ENCODE results near the gene ANAPC10.
A peak's percentile ranks its signal among the peaks of the same experiment; 100 is the strongest.
"Not testable (repeated sequence)": the region's sequence is repeated elsewhere in the genome, so short reads cannot be mapped to it uniquely, and the experiment has no call there.

Gene ANAPC10, protein sequence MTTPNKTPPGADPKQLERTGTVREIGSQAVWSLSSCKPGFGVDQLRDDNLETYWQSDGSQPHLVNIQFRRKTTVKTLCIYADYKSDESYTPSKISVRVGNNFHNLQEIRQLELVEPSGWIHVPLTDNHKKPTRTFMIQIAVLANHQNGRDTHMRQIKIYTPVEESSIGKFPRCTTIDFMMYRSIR

DNA sequence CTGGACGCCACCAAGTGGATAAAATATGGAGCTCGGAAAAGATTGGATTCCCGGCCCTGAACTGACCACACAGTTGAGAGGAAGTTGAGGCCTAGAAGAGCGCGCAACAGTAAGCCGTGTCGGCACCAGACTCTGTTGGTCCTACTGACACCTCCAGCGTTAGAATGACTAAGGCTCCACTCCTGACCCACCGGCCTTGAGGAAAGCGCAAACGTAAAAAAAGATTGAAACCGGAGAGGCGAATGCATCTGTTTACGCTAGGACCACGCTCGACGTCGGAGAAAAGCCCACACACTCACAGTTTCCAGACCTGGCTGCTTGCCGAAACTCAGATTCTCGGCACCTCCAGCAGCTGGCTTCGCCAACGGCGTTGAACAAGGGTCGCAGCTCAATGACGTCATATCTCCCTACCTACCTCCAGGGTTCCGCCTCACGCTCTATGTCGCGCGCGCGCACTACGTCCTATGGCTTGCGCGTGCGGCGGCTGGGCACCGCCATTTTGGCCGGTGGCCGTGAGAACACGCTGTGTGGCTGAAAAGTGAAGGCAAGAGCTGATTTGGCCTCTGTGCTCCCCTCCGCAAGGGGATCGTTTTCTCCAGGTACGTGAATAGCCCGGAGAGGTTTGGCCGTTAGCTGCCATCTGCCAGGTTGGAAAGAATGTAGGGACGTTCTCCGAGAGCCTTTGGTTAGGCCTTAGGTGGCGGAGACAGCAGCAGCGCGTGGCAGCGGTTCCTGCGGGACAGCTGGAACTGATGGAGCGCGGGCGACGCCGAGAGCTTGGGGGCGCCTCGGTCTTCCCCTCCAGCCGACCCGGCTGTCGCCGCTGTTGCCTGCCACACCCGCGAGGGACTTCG is at the start of gene ANAPC10, which contains the start of gene ABCE1:
ANAPC10 (minus strand) TSS at position 376 of the 854 bp plus-strand sequence. CDS start 2,097 bp downstream, outside the sequence.
ABCE1 (plus strand) TSS at position 491 of the 854 bp plus-strand sequence. CDS start 6,102 bp downstream, outside the sequence.
- peak; percentile 91 to 93 for DNase-seq (ENCODE audit: low read depth in 2 of 2)

GRCh38 chr4:145136219-145136618 is 38.2 kb upstream of the ANAPC10 start:
- not testable (repeated sequence) for DNase-seq (ENCODE audit: low read depth in 2 of 2)

- DNase-seq (ENCODE audit: low read depth in 2 of 2): no peak
These were observed 34.6 kb upstream of the ANAPC10 start for GRCh38 chr4:145132511-145133098.

DNA sequence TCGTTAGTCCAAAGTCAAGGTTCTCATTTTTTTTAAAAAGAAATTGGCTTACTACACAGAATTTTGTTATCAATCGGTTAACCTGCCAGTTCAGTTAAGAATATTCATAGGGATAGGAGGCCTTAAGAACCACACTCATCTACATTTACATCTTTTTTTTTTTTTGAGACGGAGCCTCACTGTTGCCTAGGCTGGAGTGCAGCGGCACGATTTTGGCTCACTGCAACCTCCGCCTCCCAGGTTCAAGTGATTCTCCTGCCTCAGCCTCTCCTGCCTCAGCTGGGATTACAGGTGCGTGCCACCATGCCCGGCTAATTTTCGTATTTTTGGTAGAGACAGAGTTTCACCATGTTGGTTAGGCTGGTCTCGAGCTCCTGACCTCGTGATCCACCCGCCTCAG is 33.9 kb upstream of the ANAPC10 start:
- no peak for DNase-seq (ENCODE audit: low read depth in 2 of 2)

DNA sequence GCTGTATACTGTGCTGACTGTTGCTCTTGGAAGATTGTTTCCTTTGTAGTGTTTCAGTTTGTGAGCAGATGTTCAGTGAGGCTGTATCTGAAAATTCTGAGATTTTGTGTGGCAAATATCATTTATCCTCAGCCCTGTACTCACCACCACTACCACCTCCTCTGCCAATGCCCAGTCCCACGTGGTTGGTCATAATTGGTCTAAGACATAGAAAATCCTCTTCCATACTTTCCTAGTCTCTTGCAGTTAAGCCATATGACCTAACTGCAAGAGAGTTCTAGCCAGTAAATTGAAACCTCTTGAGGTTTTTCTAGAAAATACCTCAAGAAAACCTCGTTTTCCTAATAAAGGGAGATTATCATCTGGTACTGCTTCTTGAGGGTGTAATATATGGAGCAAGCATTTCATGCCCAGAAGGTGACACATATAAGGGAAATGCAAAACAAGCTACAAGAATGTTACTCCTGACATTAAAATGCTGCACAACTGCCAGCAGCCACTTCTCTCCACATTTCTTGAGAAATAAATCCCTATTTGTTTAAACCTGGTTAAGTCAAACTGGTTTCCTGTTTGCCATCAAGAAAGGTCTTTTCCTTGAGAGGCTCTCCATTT is 32.9 kb upstream of the ANAPC10 start:
- no peak for DNase-seq (ENCODE audit: low read depth in 2 of 2)

- DNase-seq (ENCODE audit: low read depth in 2 of 2): no peak
These were observed 32.1 kb upstream of the ANAPC10 start for GRCh38 chr4:145130130-145130529.

- no peak for DNase-seq (ENCODE audit: low read depth in 2 of 2)
These were observed 27.4 kb upstream of the ANAPC10 start for GRCh38 chr4:145125396-145125795.

- DNase-seq (ENCODE audit: low read depth in 2 of 2): no peak
These were observed 10.1 kb upstream of the ANAPC10 start for GRCh38 chr4:145108128-145108527.

DNA sequence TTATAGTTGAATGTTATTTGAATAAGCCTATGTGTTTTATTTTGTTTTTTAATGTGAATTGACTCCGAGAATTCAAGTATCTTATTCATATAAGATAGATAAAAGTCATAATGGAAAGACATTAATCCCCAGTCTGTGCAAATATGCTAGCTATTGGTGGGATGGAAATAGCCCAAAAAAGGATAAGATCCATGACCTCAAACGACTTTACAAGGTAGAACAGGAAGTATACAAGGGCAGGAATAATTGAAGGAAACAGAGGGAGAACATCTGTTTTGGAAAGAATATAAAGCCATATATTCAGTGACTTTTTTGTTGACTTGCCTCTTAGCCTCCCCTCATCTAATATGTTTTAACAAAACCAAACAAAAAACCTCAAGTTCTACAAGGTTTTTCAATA is 9.1 kb upstream of the ANAPC10 start:
- DNase-seq (ENCODE audit: low read depth in 2 of 2): no peak

- no peak for DNase-seq (ENCODE audit: low read depth in 2 of 2)
These were observed 5.5 kb upstream of the ANAPC10 start for GRCh38 chr4:145103496-145103895.

- no peak for DNase-seq (ENCODE audit: low read depth in 2 of 2)
These were observed 4.6 kb upstream of the ANAPC10 start for GRCh38 chr4:145102619-145103018.

DNA sequence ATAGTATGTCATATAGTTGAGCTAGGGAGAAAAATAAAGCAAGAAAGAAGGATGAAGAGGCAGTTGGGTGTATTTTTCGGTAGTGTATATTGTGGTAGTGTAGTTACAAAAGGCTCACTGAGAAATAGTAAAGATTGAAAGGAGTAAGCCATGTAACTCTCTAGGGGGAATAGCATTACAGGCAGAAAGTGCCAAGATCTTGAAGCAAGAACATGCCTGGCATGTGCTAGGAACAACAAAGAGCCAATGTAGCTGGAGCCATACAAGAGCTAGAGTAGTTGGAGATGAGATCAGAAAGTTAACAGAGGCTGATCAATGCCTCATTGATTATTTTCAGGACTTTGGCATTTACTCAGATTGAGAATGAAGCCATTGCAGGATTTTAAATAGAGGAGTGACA is 3.1 kb upstream of the ANAPC10 start:
- DNase-seq (ENCODE audit: low read depth in 2 of 2): no peak

DNA sequence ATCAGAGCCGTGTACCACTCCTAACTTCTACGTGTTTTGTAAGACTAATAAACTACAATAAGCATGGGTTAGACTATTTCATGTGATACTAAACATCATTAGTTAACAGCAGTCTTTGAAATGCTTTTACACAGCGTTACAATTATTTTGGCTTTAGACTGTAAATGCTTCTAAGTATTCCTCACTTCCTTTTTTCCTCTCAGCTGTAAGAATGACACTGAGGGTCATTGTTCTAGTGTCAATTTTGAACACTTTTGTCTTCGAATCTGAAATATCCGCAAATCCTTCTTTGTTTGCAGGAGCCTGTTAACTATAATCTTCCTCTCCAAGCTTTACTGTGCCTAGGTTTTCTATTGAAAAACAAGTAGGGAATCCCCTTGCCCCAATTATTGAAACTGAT is 1.7 kb upstream of the ANAPC10 start:
- no peak for DNase-seq (ENCODE audit: low read depth in 2 of 2)

GRCh38 chr4:145098675-145099037 is 660 bp upstream of the ANAPC10 start:
- peak; percentile 2 to 21 for DNase-seq (ENCODE audit: low read depth in 2 of 2)

DNA sequence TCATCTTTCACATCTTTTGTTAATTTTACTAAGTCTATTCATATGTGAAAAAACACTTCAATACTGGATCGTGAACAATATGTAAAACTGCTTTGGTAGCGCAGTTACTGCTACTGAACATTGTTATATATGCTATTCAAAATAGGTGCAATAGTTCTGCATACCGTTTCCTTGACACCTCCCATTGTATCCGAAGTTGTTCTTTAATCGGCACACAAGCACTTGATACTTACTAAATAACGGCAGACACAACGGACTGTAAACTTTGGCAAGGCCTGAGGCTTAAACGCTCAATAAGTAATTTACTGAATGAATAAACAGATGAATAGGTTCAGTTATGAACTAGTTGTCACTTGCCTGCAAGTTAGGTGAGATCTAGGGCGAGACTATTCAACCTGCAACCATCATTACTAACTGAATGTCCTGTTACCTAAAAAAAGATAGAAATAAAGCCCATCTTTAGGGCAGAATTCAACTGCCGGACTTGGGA is 620 bp downstream of the ANAPC10 start:
- no peak for DNase-seq (ENCODE audit: low read depth in 2 of 2)

GRCh38 chr4:145093638-145094037 is 4.4 kb downstream of the ANAPC10 start:
- DNase-seq (ENCODE audit: low read depth in 2 of 2): no peak

- no peak for DNase-seq (ENCODE audit: low read depth in 2 of 2)
These were observed 7.6 kb downstream of the ANAPC10 start for GRCh38 chr4:145090380-145090779.

GRCh38 chr4:145083891-145084605 is 13.9 kb downstream of the ANAPC10 start:
- DNase-seq (ENCODE audit: low read depth in 2 of 2): no peak

DNA sequence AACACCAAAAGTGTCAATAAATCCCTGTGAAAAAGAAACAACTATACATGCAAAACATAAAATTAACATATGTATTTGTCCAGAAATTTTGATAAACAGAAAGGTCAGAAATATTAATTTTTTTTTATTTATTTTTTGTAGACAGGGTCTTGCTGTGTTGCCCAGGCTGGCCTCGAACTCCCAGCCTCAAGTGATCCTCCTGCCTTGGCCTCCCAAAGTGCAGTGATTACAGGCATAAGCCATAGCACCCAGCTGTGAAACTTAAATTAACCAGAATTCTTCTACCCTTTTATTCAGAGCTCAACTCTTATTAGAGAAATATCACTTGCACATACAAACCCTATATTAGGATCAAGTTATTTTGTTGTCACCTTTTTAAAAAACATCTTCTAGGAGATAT is 16.2 kb downstream of the ANAPC10 start:
- no peak for DNase-seq (ENCODE audit: low read depth in 2 of 2)

GRCh38 chr4:145076469-145076855 is 21.5 kb downstream of the ANAPC10 start:
- no peak for DNase-seq (ENCODE audit: low read depth in 2 of 2)

GRCh38 chr4:145075742-145076468 is 22.1 kb downstream of the ANAPC10 start:
- DNase-seq (ENCODE audit: low read depth in 2 of 2): no peak
